Right atrium auricular region (tissue), 2 donors: ENCODE results near the gene NEUROG1. TPM values are rescaled to one million over a fixed set of nuclear protein-coding genes. Genes with fewer than 3 reads are reported as not detected.

Source experiments
- DNase-seq: peaks from one replicate; pipeline ENCODE4 v3.0.0-alpha.2; 2019; ENCODE audit warnings: low spot score
- H3K27ac ChIP-seq, 2 donors: fragments of 200-600 bp; sonication (generic); 1 replicate in 1 of 2; 2 replicates in 1 of 2; pipeline ENCODE4 v1.5.1; 2016 to 2019
- H3K27me3 ChIP-seq, 2 donors: fragments of 200-600 bp; sonication (generic); one replicate each; pipeline versions ENCODE4 v1.5.1 to v1.6.0; 2017 to 2019
- H3K36me3 ChIP-seq: fragments of 200-600 bp; sonication (generic); one replicate; pipeline ENCODE4 v1.5.1; 2016
- H3K4me1 ChIP-seq, 2 donors: fragments of 200-600 bp; sonication (generic); one replicate each; pipeline versions ENCODE4 v1.5.1 to v1.6.0; 2017 to 2019
- H3K4me3 ChIP-seq, 2 donors: fragments of 200-600 bp; sonication (generic); 1 replicate in 1 of 2; 2 replicates in 1 of 2; pipeline ENCODE4 v1.5.1; 2017 to 2019; ENCODE audit warnings: mild to moderate bottlenecking in 1 of 2, moderate library complexity in 1 of 2
- H3K9me3 ChIP-seq, 2 donors: fragments of 200-600 bp; sonication (generic); one replicate each; pipeline ENCODE4 v1.5.1; 2019
- total RNA-seq, 2 donors: library from RNA; depleted of rRNA; stranded (reverse); fragments of >200 nt; gene quantifications; one replicate each; pipeline ENCODE4 v1.1.0, GENCODE V29; 2016
- TF ChIP-seq, protein P1 (sequence below), 2 donors: fragments of 200-600 bp; sonication (generic); IDR thresholded peaks; one replicate each; pipeline ENCODE4 v1.5.1; 2019; ENCODE audit warnings: antibody characterized with exemption in 2 of 2

NEUROG1 gene
- total RNA-seq, 2 donors from 2014 or later = not detected

DNA sequence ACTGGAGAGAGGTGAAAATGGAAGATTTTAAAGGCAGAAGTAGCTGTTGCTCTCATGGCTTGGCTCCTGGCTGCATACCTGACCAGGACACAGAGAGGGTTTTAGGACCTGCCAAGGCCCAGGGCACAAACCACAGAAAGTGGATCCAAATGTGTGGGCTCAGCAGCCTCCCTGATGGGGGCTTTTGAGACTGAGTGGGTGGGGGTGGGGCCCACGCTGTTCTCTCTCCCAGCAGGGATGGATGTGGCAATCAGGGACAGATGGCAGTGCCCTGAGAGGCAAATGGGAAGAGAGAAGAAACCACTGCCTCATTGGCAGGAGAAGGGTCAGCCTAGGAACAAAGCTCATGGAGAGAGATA lies 48.7 kb downstream of the NEUROG1 start:
- no peak overlapping the region for H3K4me3 ChIP-seq
- H3K27me3 ChIP-seq = peaks cover 12 to 33% of the 10 kb centered on the region in 2 donors
- DNase-seq = no peak
- no peaks in the 10 kb centered on the region for H3K36me3 ChIP-seq
- H3K9me3 ChIP-seq = no peaks in the 10 kb centered on the region
- H3K27ac ChIP-seq = no peak overlapping the region
- TF ChIP-seq, protein P1, sequence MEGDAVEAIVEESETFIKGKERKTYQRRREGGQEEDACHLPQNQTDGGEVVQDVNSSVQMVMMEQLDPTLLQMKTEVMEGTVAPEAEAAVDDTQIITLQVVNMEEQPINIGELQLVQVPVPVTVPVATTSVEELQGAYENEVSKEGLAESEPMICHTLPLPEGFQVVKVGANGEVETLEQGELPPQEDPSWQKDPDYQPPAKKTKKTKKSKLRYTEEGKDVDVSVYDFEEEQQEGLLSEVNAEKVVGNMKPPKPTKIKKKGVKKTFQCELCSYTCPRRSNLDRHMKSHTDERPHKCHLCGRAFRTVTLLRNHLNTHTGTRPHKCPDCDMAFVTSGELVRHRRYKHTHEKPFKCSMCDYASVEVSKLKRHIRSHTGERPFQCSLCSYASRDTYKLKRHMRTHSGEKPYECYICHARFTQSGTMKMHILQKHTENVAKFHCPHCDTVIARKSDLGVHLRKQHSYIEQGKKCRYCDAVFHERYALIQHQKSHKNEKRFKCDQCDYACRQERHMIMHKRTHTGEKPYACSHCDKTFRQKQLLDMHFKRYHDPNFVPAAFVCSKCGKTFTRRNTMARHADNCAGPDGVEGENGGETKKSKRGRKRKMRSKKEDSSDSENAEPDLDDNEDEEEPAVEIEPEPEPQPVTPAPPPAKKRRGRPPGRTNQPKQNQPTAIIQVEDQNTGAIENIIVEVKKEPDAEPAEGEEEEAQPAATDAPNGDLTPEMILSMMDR (IDR thresholded peaks at IDR 0.05) = no peak
- peaks cover 0 to 25% of the 10 kb centered on the region in 2 donors for H3K4me1 ChIP-seq

DNA sequence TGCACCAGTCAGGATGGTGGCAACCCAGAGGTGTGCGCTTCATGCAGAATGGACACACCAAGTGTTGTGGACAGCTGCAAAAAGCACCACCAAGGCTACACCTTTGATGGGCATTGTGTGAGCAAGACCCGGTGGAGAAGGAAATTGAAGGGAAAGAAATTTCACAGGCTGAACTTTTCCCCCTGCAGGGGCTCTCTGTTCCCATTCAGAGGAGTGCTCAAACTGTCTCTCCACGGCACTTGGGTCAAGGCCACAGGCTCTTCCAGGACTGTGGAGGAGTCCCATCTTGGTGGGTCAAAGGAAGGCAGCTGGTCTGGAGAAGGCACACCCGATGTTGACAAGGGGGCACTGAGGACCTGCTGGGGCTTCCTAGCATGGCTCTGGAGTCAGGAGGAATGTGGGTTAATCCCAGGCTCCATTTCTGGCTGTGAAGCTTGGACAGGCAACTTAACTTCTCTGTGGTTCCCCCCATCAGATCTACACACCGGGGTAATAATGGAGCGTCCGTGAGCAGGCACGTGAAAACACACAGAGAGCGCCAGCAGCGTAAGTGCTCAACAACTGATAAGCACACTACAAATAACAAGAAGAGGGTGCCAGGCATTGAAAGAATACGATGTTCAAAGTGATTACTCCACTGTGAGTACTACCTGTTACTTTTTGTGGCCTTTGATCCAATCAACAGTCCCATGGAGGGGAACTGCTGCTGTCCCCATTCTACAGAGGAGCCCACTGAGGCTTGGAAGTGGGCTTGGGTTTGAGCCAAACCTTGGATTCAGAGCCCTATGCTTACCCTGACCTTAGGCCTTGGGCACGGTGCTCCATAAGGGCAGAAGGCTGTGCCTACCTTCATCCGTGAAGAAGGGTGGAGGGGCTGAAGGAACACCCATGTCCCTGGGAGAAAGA lies 49.4 kb downstream of the NEUROG1 start:
- Histone ChIP-seq H3K36me3 (no peaks in the 10 kb centered on the region), H3K4me3 (no peak overlapping the region), H3K4me1 (peaks cover 0 to 25% of the 10 kb centered on the region in 2 donors), H3K9me3 (no peaks in the 10 kb centered on the region), H3K27me3 (peaks cover 12 to 33% of the 10 kb centered on the region in 2 donors), H3K27ac (no peak overlapping the region)
- DNase-seq = no peak
- TF ChIP-seq, protein P1 (IDR thresholded peaks at IDR 0.05) = no peak

DNA sequence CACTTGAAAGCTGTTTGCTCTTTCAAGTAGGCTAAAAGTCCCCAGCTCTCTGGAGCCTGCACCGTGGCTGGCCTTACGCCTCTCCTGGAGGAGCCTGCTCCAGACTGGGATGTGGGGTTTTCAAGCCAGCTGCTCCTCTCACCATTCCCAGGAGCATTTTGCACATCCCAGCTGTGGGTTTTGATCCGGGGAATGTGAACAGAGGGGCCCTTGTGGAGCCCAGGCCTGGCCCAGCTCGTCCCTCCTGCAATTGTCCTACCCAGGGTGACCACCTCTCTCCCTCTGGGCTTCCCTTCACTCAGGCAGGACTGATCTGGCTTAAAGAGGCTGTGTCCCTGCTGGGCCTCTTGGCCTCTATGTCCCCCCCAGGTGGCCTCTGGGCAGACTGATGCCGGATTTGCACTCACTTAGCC lies 51.1 kb downstream of the NEUROG1 start:
- TF ChIP-seq, protein P1 (IDR thresholded peaks at IDR 0.05) = no peak
- Histone ChIP-seq H3K27ac (no peak overlapping the region), H3K4me3 (no peak overlapping the region), H3K9me3 (no peaks in the 10 kb centered on the region), H3K4me1 (peaks cover 0 to 16% of the 10 kb centered on the region in 2 donors), H3K27me3 (peaks cover 3 to 19% of the 10 kb centered on the region in 2 donors), H3K36me3 (no peaks in the 10 kb centered on the region)
- no peak for DNase-seq

Other genes starting within 250 kb of the NEUROG1 start
- gene MACROH2A1, start 136.7 kb downstream of the NEUROG1 start, total RNA-seq = 100 to 1,000 TPM; 149 to 179 TPM
- not detected for gene DCANP1, start 88.6 kb downstream of the NEUROG1 start, total RNA-seq
- not detected for gene TIFAB, start 83.6 kb downstream of the NEUROG1 start, total RNA-seq
- 1 to 10 TPM in 1 of 2 donors, under 1 TPM in 1; 0.33 to 3.1 TPM for gene CXCL14, start 43.0 kb upstream of the NEUROG1 start, total RNA-seq